HL-60 (cell line): ENCODE results near the gene HACD2.

Experiments
- DNase-seq, 2 experiments: peaks; one replicate each; pipeline ENCODE4 v3.0.0-alpha.2; 2010 to 2020; ENCODE audit warnings: low read depth in 1 of 2, low spot score in 1 of 2
- H3K27ac ChIP-seq: fragments of 250-450 bp; sonication (Bioruptor Pico); replicated peaks from 2 replicates; pipeline ENCODE4 v1.5.1; 2020; ENCODE audit warnings: mild to moderate bottlenecking, moderate library complexity
- H3K27me3 ChIP-seq: fragments of 250-450 bp; sonication (Bioruptor Pico); 2 replicates; pipeline ENCODE4 v1.5.1; 2021; ENCODE audit warnings: mild to moderate bottlenecking, moderate library complexity; ENCODE audit not compliant: insufficient read depth, poor library complexity, severe bottlenecking
- H3K4me3 ChIP-seq: replicated peaks from 2 replicates; pipeline ENCODE4 v1.5.1; 2011; ENCODE audit warnings: mild to moderate bottlenecking, control low read depth, low read length; ENCODE audit not compliant: insufficient read depth
- CTCF ChIP-seq: IDR thresholded peaks from one replicate; pipeline ENCODE4 v1.5.1; 2011; ENCODE audit warnings: low read length, control low read depth, inconsistent platforms; ENCODE audit not compliant: insufficient read depth
- GABPA ChIP-seq: IDR thresholded peaks from 2 replicates; pipeline ENCODE4 v1.6.1; 2012; ENCODE audit warnings: low read depth
- POLR2AphosphoS5 ChIP-seq: IDR thresholded peaks from 2 replicates; pipeline ENCODE4 v1.6.1; 2012; ENCODE audit warnings: low read depth
- REST ChIP-seq: IDR thresholded peaks from 2 replicates; pipeline ENCODE4 v1.6.1; 2012; ENCODE audit warnings: low read depth; ENCODE audit not compliant: insufficient replicate concordance
- SPI1 ChIP-seq: IDR thresholded peaks from 2 replicates; pipeline ENCODE4 v1.6.1; 2012; ENCODE audit warnings: low read depth, mild to moderate bottlenecking, borderline replicate concordance

HACD2 gene

GRCh38 chr3:123627673-123628670, 43.1 kb upstream of the HACD2 start:
- H3K27me3 ChIP-seq, result no peaks in the 10 kb centered on the region
- no peak for DNase-seq
- no peak overlapping the region for H3K4me3 ChIP-seq
- no peak overlapping the region for H3K27ac ChIP-seq
- TF ChIP-seq SPI1, result no peak
- no peak for TF ChIP-seq POLR2AphosphoS5
- no peak for TF ChIP-seq GABPA
- no peak for TF ChIP-seq REST
- TF ChIP-seq CTCF, result no peak

GRCh38 chr3:123626881-123627280, 42.0 kb upstream of the HACD2 start:
- no peak for TF ChIP-seq CTCF
- no peak for TF ChIP-seq POLR2AphosphoS5
- TF ChIP-seq GABPA, result no peak
- TF ChIP-seq REST, result no peak
- TF ChIP-seq SPI1, result no peak
- no peak for DNase-seq
- Histone ChIP-seq H3K4me3 (no peak overlapping the region), H3K27ac (no peak overlapping the region), H3K27me3 (no peaks in the 10 kb centered on the region)

GRCh38 chr3:123624302-123624701, 39.4 kb upstream of the HACD2 start:
- H3K4me3 ChIP-seq, result no peak overlapping the region
- TF ChIP-seq SPI1, result no peak
- no peak for TF ChIP-seq GABPA
- TF ChIP-seq REST, result no peak
- TF ChIP-seq POLR2AphosphoS5, result no peak
- H3K27me3 ChIP-seq, result no peaks in the 10 kb centered on the region
- no peak overlapping the region for H3K27ac ChIP-seq
- DNase-seq, result no peak
